Glomerular endothelial cell (primary cell): ENCODE measurements around the gene MEDAG. TPM values are rescaled to one million over a fixed set of nuclear protein-coding genes. Genes with fewer than 3 reads are reported as not detected.

Source experiments
- DNase-seq: peaks from one replicate; pipeline ENCODE4 v3.0.0-alpha.2; 2011; ENCODE audit warnings: low read depth, low spot score; ENCODE audit errors: extremely low read depth
- total RNA-seq: library from RNA; depleted of rRNA; stranded (reverse); fragments of >200 nt; gene quantifications from 2 replicates; pipeline ENCODE4 v1.2.3, GENCODE V29; 2015

Gene MEDAG
- total RNA-seq, 1 donor from 2014 or later, result 1.3 TPM

GRCh38 chr13:30936971-30937370 is 30.9 kb downstream of the MEDAG start:
- no peak for DNase-seq

DNA sequence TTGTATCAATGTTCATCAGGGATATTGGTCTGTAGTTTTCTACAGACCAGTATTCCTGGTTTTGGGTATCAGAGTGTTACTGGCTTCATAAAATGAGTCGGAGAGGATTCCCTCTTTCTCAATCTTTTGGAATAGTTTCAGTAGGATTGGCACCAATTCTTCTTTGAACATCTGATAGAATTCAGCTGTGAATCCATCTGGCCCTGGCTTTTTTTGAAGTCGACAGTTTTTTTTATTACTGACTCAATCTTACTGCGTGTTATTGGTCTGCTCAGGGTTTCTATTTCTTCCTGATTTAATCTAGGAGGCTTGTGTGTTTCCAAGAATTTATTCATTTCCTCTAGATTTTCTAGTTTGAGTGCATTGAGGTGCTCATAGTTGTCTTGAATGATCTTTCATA is 37.8 kb downstream of the MEDAG start:
- DNase-seq, result no peak

- DNase-seq, result no peak
These were observed 51.3 kb downstream of the MEDAG start for GRCh38 chr13:30957258-30957943.

- DNase-seq, result no peak
These were observed 53.6 kb downstream of the MEDAG start for GRCh38 chr13:30959678-30960077.

- no peak for DNase-seq
These were observed 57.7 kb downstream of the MEDAG start for GRCh38 chr13:30963791-30964190.

- DNase-seq, result no peak
These were observed 59.3 kb downstream of the MEDAG start for GRCh38 chr13:30965380-30965779.

- no peak for DNase-seq
These were observed 60.0 kb downstream of the MEDAG start for GRCh38 chr13:30966101-30966500.

DNA sequence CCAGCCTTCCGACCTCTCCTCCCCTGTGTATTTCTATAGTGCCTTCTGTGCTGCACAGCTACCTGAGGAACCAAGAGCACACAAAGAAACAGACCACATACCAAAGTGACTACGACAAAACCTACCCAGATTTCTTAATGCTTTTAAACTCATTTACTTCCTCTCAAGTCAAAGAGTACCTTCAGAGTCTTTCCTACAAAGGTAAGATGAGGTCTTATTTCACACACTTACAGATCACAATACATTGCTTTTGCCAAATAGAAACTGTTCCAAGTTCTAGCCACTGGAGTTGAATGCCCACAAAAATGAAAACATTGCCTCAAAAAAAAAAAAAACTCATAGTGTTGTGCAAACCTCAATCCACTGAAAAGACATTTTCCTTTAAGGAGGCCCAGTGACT is 62.8 kb downstream of the MEDAG start:
- DNase-seq, result no peak

DNA sequence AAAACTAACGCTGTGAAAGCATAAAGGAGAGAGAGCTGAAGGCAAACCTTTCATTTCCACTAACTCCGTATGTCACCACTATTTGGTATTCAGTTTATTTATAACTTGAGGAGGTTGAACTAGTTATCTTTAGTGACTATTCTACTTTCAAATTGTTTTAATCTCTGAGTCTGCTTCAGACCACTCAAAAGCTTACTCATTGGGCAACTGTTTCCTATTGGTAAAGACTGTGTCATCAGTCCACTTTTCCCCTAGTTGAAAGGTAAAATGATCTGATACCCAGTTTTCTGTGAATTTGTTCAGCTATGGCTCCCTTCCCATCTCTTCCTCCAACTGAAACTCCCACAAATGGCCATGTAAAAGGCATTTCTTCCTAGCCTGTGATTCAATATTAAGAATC is 65.5 kb downstream of the MEDAG start:
- no peak for DNase-seq

GRCh38 chr13:30972888-30973377 is 66.9 kb downstream of the MEDAG start:
- DNase-seq, result no peak

DNA sequence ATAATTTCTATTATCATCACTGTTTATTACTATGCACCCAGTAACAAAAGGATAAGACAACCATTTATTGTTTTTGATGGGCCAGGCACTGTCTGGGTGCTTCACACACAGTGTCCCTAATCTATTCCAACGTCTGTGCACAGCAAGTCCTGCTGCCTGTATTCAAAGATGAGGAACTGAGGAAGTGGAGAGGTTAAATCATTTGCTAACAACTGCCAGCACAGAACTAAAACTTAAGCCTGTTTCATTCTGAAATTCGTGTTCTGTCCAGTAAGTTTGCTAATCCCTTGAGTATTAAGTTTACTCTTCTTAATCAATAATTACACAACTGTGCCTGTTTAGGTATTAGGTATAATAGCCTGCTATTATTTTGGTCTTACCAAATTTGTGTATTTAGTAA is 68.3 kb downstream of the MEDAG start:
- no peak for DNase-seq

Other genes with a start within 250 kb of the MEDAG start
- 0.29 TPM in 1 of 2 replicates, not detected in the other for gene ALOX5AP, start 170.7 kb upstream of the MEDAG start, total RNA-seq
- not detected in 2 replicates for gene TEX26, start 26.4 kb downstream of the MEDAG start, total RNA-seq